GM12874 (cell line): ENCODE measurements around the gene KRT13.

ENCODE experiments used
- CTCF ChIP-seq: IDR thresholded peaks from 2 replicates; pipeline ENCODE4 v1.5.1; 2011; ENCODE audit warnings: low read depth, mild to moderate bottlenecking, control low read depth, low read length, moderate library complexity; ENCODE audit not compliant: insufficient read depth

Gene KRT13

GRCh38 chr17:41505007-41505808 is at the start of gene KRT13:
Gene KRT13, minus strand, starts transcription at chr17:41505612. Its CDS starts 62 bp downstream, at chr17:41505550.
- TF ChIP-seq CTCF: no peak

GRCh38 chr17:41553987-41554680 is 48.7 kb upstream of the KRT13 start:
- TF ChIP-seq CTCF: no peak

- TF ChIP-seq CTCF: no peak
Observed at GRCh38 chr17:41553176-41553575, 47.8 kb upstream of the KRT13 start.

- no peak for TF ChIP-seq CTCF
Observed at GRCh38 chr17:41552455-41552854, 47.0 kb upstream of the KRT13 start.

GRCh38 chr17:41551365-41551764 is 46.0 kb upstream of the KRT13 start:
- TF ChIP-seq CTCF: no peak

- no peak for TF ChIP-seq CTCF
Observed at GRCh38 chr17:41549596-41550039, 44.2 kb upstream of the KRT13 start.

GRCh38 chr17:41548844-41549595 is 43.6 kb upstream of the KRT13 start:
- TF ChIP-seq CTCF: peak; percentile 88
